ENCODE results near the gene WASF2.

DNA sequence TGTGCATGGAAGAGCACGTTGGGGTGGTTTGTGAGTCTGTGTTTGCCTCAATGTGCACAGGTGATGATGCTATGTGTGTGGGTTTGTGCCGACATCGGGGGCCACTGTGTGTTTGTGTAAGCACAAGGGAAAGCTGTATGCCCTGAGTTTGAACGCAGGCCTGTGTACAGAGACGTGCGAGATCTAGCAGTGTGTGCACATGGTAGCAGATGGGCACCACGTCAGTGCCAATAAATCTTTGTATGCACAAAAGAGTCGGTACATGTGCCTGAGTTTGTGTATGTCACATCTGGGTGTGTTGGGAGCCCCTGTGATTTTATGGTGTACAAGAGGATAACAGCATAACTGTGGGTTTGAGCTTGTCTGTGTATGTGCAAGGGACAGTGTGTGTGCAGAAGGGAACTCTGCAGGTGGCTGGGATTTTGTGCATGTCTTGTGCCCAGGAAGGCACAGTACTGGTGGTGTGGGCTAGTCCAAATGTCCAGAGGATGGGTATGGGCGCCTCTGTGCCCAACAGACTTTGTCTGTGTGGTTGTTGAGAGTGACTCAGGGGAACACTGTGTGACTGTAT, 32.0 kb upstream of the WASF2 start:
- TF ChIP-seq, protein P1, sequence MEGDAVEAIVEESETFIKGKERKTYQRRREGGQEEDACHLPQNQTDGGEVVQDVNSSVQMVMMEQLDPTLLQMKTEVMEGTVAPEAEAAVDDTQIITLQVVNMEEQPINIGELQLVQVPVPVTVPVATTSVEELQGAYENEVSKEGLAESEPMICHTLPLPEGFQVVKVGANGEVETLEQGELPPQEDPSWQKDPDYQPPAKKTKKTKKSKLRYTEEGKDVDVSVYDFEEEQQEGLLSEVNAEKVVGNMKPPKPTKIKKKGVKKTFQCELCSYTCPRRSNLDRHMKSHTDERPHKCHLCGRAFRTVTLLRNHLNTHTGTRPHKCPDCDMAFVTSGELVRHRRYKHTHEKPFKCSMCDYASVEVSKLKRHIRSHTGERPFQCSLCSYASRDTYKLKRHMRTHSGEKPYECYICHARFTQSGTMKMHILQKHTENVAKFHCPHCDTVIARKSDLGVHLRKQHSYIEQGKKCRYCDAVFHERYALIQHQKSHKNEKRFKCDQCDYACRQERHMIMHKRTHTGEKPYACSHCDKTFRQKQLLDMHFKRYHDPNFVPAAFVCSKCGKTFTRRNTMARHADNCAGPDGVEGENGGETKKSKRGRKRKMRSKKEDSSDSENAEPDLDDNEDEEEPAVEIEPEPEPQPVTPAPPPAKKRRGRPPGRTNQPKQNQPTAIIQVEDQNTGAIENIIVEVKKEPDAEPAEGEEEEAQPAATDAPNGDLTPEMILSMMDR (IDR thresholded peaks at IDR 0.05; ENCODE audit: borderline replicate concordance, extremely low read depth, low read length, poor library complexity, severe bottlenecking): no peak
- TF ChIP-seq EZH2 (IDR thresholded peaks at IDR 0.05; ENCODE audit: borderline replicate concordance, low read depth, low read length, severe bottlenecking): no peak

All from DND-41 (cell line).